GM19455 (cell line): ENCODE measurements around the gene B3GLCT.

Source experiments
- ATAC-seq: cut with Tn5 transposase; IDR thresholded peaks from one replicate; pipeline ENCODE4 v1.9.1; 2021; ENCODE audit not compliant: unreplicated experiment

B3GLCT gene

GRCh38 chr13:31221057-31221456 lies 21.3 kb downstream of the B3GLCT start:
- ATAC-seq: no peak

GRCh38 chr13:31223215-31223614 lies 23.4 kb downstream of the B3GLCT start:
- ATAC-seq: no peak

- no peak for ATAC-seq
Observed at GRCh38 chr13:31223640-31224039, 23.9 kb downstream of the B3GLCT start.

- ATAC-seq: no peak
Observed at GRCh38 chr13:31224174-31224669, 24.4 kb downstream of the B3GLCT start.

- no peak for ATAC-seq
Observed at GRCh38 chr13:31224963-31225559, 25.3 kb downstream of the B3GLCT start.

GRCh38 chr13:31225998-31226675 lies 26.4 kb downstream of the B3GLCT start:
- ATAC-seq: no peak

GRCh38 chr13:31227063-31227462 lies 27.3 kb downstream of the B3GLCT start:
- no peak for ATAC-seq

- no peak for ATAC-seq
Observed at GRCh38 chr13:31227870-31228269, 28.1 kb downstream of the B3GLCT start.

GRCh38 chr13:31234729-31235128 lies 35.0 kb downstream of the B3GLCT start:
- no peak for ATAC-seq

GRCh38 chr13:31236211-31236786 lies 36.5 kb downstream of the B3GLCT start:
- no peak for ATAC-seq

GRCh38 chr13:31240921-31241320 lies 41.1 kb downstream of the B3GLCT start:
- ATAC-seq: no peak

GRCh38 chr13:31242367-31242766 lies 42.6 kb downstream of the B3GLCT start:
- ATAC-seq: no peak

GRCh38 chr13:31242916-31243315 lies 43.1 kb downstream of the B3GLCT start:
- no peak for ATAC-seq

- ATAC-seq: no peak
Observed at GRCh38 chr13:31245598-31246373, 46.0 kb downstream of the B3GLCT start.

GRCh38 chr13:31246918-31247317 lies 47.1 kb downstream of the B3GLCT start:
- ATAC-seq: no peak

- ATAC-seq: no peak
Observed at GRCh38 chr13:31248361-31248760, 48.6 kb downstream of the B3GLCT start.

- ATAC-seq: no peak
Observed at GRCh38 chr13:31248965-31249539, 49.3 kb downstream of the B3GLCT start.

GRCh38 chr13:31250435-31250834 lies 50.7 kb downstream of the B3GLCT start:
- no peak for ATAC-seq

- no peak for ATAC-seq
Observed at GRCh38 chr13:31261241-31261640, 61.5 kb downstream of the B3GLCT start.

- ATAC-seq: no peak
Observed at GRCh38 chr13:31263346-31263745, 63.6 kb downstream of the B3GLCT start.

GRCh38 chr13:31264151-31264550 lies 64.4 kb downstream of the B3GLCT start:
- ATAC-seq: no peak
